Rectal smooth muscle tissue (tissue), 1 donor: ENCODE measurements around the gene ALPK1.
"Not testable (repeated sequence)": the region's sequence is repeated elsewhere in the genome, so short reads cannot be mapped to it uniquely, and the experiment has no call there.

Source experiments
- H3K27ac ChIP-seq: one replicate; pipeline ENCODE4 v1.7.0; 2013; ENCODE audit warnings: low read depth, low read length, inconsistent platforms
- H3K27me3 ChIP-seq: one replicate; pipeline ENCODE4 v1.7.0; 2013; ENCODE audit warnings: low read length; ENCODE audit not compliant: control insufficient read depth, insufficient read depth
- H3K36me3 ChIP-seq: one replicate; pipeline ENCODE4 v1.7.0; 2013; ENCODE audit warnings: low read length; ENCODE audit not compliant: control insufficient read depth, insufficient read depth
- H3K4me1 ChIP-seq: one replicate; pipeline ENCODE4 v1.7.0; 2013; ENCODE audit warnings: low read length; ENCODE audit not compliant: control insufficient read depth, insufficient read depth
- H3K4me3 ChIP-seq: one replicate; pipeline ENCODE4 v1.7.0; 2013; ENCODE audit warnings: low read length
- H3K9ac ChIP-seq: one replicate; pipeline ENCODE4 v1.7.0; 2013; ENCODE audit warnings: low read length

The ALPK1 gene

GRCh38 chr4:112277705-112278448 lies 19.3 kb upstream of the ALPK1 start:
- no peaks in the 10 kb centered on the region for H3K4me1 ChIP-seq
- H3K27me3 ChIP-seq: no peaks in the 10 kb centered on the region

GRCh38 chr4:112279025-112279881 lies 17.9 kb upstream of the ALPK1 start:
- no peak overlapping the region for H3K4me3 ChIP-seq
- H3K9ac ChIP-seq: no peak overlapping the region
- no peaks in the 10 kb centered on the region for H3K36me3 ChIP-seq
- H3K27ac ChIP-seq: no peak overlapping the region
- no peaks in the 10 kb centered on the region for H3K4me1 ChIP-seq
- no peaks in the 10 kb centered on the region for H3K27me3 ChIP-seq

More at GRCh38 chr4:112277705-112278448, 19.3 kb upstream of the ALPK1 start:
- no peak overlapping the region for H3K27ac ChIP-seq
- H3K4me3 ChIP-seq: no peak overlapping the region
- no peak overlapping the region for H3K9ac ChIP-seq
- H3K36me3 ChIP-seq: no peaks in the 10 kb centered on the region

- no peak overlapping the region for H3K4me3 ChIP-seq
- H3K27ac ChIP-seq: no peak overlapping the region
- H3K4me1 ChIP-seq: no peaks in the 10 kb centered on the region
- H3K27me3 ChIP-seq: no peaks in the 10 kb centered on the region
- H3K36me3 ChIP-seq: no peaks in the 10 kb centered on the region
- no peak overlapping the region for H3K9ac ChIP-seq
Observed at GRCh38 chr4:112279882-112280315, 17.3 kb upstream of the ALPK1 start.

- H3K9ac ChIP-seq: no peak overlapping the region
- no peak overlapping the region for H3K27ac ChIP-seq
- no peaks in the 10 kb centered on the region for H3K4me1 ChIP-seq
- H3K36me3 ChIP-seq: no peaks in the 10 kb centered on the region
- H3K27me3 ChIP-seq: no peaks in the 10 kb centered on the region
- no peak overlapping the region for H3K4me3 ChIP-seq
Observed at GRCh38 chr4:112280386-112281056, 16.6 kb upstream of the ALPK1 start.

GRCh38 chr4:112281895-112282398 lies 15.2 kb upstream of the ALPK1 start:
- H3K36me3 ChIP-seq, H3K4me3 ChIP-seq, H3K27me3 ChIP-seq, H3K9ac ChIP-seq, H3K4me1 ChIP-seq, H3K27ac ChIP-seq: not testable (repeated sequence)

GRCh38 chr4:112282860-112283667 lies 14.1 kb upstream of the ALPK1 start:
- Histone ChIP-seq H3K27me3 (no peaks in the 10 kb centered on the region), H3K4me1 (no peaks in the 10 kb centered on the region), H3K27ac (no peak overlapping the region), H3K4me3 (no peak overlapping the region), H3K36me3 (no peaks in the 10 kb centered on the region), H3K9ac (no peak overlapping the region)

- peak overlapping the region; percentile 34 for H3K4me3 ChIP-seq
- no peaks in the 10 kb centered on the region for H3K36me3 ChIP-seq
- H3K9ac ChIP-seq: no peak overlapping the region
- no peaks in the 10 kb centered on the region for H3K4me1 ChIP-seq
- no peaks in the 10 kb centered on the region for H3K27me3 ChIP-seq
- no peak overlapping the region for H3K27ac ChIP-seq
Observed at GRCh38 chr4:112284166-112284565, 13.0 kb upstream of the ALPK1 start.

GRCh38 chr4:112284662-112285411 lies 12.3 kb upstream of the ALPK1 start:
- H3K27me3 ChIP-seq: no peaks in the 10 kb centered on the region
- no peaks in the 10 kb centered on the region for H3K4me1 ChIP-seq
- H3K36me3 ChIP-seq: no peaks in the 10 kb centered on the region
- peak overlapping the region; percentile 87 for H3K4me3 ChIP-seq
- peak overlapping the region; percentile 21 for H3K27ac ChIP-seq
- no peak overlapping the region for H3K9ac ChIP-seq

GRCh38 chr4:112287258-112287989 lies 9.7 kb upstream of the ALPK1 start:
- Histone ChIP-seq H3K36me3 (no peaks in the 10 kb centered on the region), H3K4me3 (no peak overlapping the region), H3K27ac (no peak overlapping the region), H3K9ac (no peak overlapping the region), H3K4me1 (no peaks in the 10 kb centered on the region), H3K27me3 (no peaks in the 10 kb centered on the region)

- Histone ChIP-seq H3K36me3 (no peaks in the 10 kb centered on the region), H3K4me3 (no peak overlapping the region), H3K27me3 (no peaks in the 10 kb centered on the region), H3K4me1 (no peaks in the 10 kb centered on the region), H3K9ac (no peak overlapping the region), H3K27ac (no peak overlapping the region)
Observed at GRCh38 chr4:112288455-112288854, 8.7 kb upstream of the ALPK1 start.
